ENCODE data around the gene SATB1. TPM values are rescaled to one million over a fixed set of nuclear protein-coding genes. Genes with fewer than 3 reads are reported as not detected.

Gene SATB1
- polyA plus RNA-seq, 2 of the 4 experiments (the other 2 are of a cell fraction), result 0.05 TPM; not detected in 1

- no peaks in the 10 kb centered on the region for H3K9me3 ChIP-seq
- DNase-seq (ENCODE audit: low read depth in 1 of 2, low spot score in 1 of 2) (no peak), FAIRE-seq (no peak), ATAC-seq (no peak)
- H3K4me2 ChIP-seq, result no peak overlapping the region
- TF ChIP-seq EHMT2 (IDR thresholded peaks at IDR 0.05; ENCODE audit: low read depth) (no peak), MAX (IDR thresholded peaks at IDR 0.05) (no peak), NR3C1 (IDR thresholded peaks at IDR 0.05) (no peak), JUNB (IDR thresholded peaks at IDR 0.05) (no peak)
- peaks cover 11% of the 10 kb centered on the region for H3K4me1 ChIP-seq
- POLR2A ChIA-PET, result no interaction called here
- CTCF ChIA-PET, result interaction anchor here (2.3 kb wide), 1 partner anchor 607 kb away, joined by 6 read pairs; no protein-coding TSS in a partner anchor
- H3K27ac ChIP-seq, result no peak overlapping the region
- no peak overlapping the region for H3K4me3 ChIP-seq
Observed at GRCh38 chr3:18447720-18448119, 22.6 kb upstream of the SATB1 start.

GRCh38 chr3:18446149-18446825, 21.1 kb upstream of the SATB1 start:
- H3K27ac ChIP-seq, result no peak overlapping the region
- H3K9me3 ChIP-seq, result no peaks in the 10 kb centered on the region
- WGBS (ENCODE audit: missing lambda C conversion rate), result 24% methylated on average over 7 of the region's 7 CpGs
- no peak for ATAC-seq
- ChIA-PET CTCF (interaction anchor here (2.3 kb wide), 1 partner anchor 606 kb away, joined by 6 read pairs; no protein-coding TSS in a partner anchor), POLR2A (no interaction called here)
- FAIRE-seq, result no peak
- peaks cover 11% of the 10 kb centered on the region for H3K4me1 ChIP-seq
- TF ChIP-seq CEBPB (IDR thresholded peaks at IDR 0.05) (no peak), MAX (IDR thresholded peaks at IDR 0.05) (no peak), MAFK (IDR thresholded peaks at IDR 0.05; ENCODE audit: partially characterized antibody) (no peak), ZFP36 (IDR thresholded peaks at IDR 0.05; ENCODE audit: borderline replicate concordance, partially characterized antibody) (no peak), ATOH8 (CRISPR knock-in tag; IDR thresholded peaks at IDR 0.05; ENCODE audit: low read depth) (no peak), PBX3 (IDR thresholded peaks at IDR 0.05) (no peak), RAD21 (conservative IDR thresholded peaks at IDR 0.05 in 1 of 2, IDR thresholded peaks at IDR 0.05 in 1 of 2) (no peak), HOXB13 (CRISPR knock-in tag; IDR thresholded peaks at IDR 0.05; ENCODE audit: low read depth) (no peak), BCL3 (IDR thresholded peaks at IDR 0.05) (no peak), ELK1 (IDR thresholded peaks at IDR 0.05; ENCODE audit: low read depth, low read length) (no peak), CTCF (IDR thresholded peaks at IDR 0.05) (no peak), BHLHE40 (IDR thresholded peaks at IDR 0.05; ENCODE audit: low read depth, low read length) (no peak), FOSB (CRISPR knock-in tag; IDR thresholded peaks at IDR 0.05) (no peak), MAZ (IDR thresholded peaks at IDR 0.05; ENCODE audit: borderline replicate concordance, low read depth, low read length) (no peak)
- DNase-seq (ENCODE audit: low read depth in 1 of 2, low spot score in 1 of 2), result no peak
- no peak overlapping the region for H3K4me2 ChIP-seq
- no peak overlapping the region for H3K4me3 ChIP-seq
